Stimulated activated CD4-positive, alpha-beta T cell treated with anti-CD3 and anti-CD28 coated beads, TNF-alpha, amount 100 ng/mL, for 24 hours (primary cell): Measurements from ENCODE around the gene PACC1.
"Not testable (repeated sequence)": the region's sequence is repeated elsewhere in the genome, so short reads cannot be mapped to it uniquely, and the experiment has no call there.

Experiments used
- DNase-seq, 3 experiments: peaks; one replicate each; pipeline ENCODE4 v3.0.0-alpha.2; 2020; ENCODE audit warnings: low read depth in 3 of 3

Gene PACC1

DNA sequence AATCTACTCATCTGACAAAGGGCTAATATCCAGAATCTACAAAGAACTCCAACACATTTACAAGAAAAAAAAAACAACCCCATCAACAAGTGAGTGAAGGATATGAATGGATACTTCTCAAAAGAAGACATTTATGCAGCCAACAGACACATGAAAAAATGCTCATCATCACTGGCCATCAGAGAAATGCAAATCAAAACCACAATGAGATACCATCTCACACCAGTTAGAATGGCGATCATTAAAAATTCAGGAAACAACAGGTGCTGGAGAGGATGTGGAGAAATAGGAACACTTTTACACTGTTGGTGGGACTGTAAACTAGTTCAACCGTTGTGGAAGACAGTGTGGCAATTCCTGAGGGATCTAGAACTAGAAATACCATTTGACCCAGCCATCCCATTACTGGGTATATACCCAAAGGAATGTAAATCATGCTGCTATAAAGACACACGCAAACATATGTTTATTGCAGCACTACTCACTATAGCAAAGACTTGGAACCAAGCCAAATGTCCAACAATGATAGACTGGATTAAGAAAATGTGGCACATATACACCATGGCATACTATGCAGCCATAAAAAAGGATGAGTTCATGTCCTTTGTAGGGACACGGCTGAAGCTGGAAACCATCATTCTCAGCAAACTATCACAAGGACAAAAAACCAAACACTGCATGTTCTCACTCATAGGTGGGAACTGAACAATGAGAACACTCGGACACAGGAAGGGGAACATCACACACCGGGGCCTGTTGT lies 18.8 kb downstream of the PACC1 start:
- not testable (repeated sequence) for DNase-seq

DNA sequence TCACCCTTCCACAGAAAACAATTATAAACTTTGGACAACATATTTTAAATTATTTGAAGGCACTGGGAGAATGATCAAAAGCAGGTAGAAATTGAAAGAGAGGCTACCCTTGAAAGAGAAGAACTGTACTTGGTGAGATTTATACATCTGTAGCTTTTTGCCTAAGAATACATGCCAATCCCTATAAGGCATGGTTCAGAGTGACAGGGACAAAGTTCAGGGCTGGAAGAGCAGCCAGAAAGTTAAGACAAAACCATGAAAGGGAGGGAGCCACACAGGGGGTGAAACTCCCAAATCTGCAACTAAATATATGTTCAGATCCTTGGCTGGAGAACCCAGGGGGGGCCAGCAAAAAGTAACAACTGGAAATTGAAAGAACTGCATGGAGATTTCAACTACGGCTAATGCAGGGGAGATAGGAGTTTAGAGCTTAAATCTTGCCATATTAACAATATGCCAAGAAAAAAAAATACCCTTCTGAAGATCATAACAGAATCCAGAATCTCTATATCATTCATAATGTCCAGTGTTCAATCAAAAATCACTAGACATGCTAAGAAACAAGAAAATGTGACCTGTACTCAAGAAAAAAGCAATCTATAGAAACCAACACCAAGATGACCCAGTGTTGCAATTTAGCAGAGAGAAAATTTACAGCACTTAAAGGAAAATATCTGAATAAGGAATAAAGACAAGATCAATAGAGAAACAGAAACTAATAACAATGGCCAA lies 25.5 kb downstream of the PACC1 start:
- DNase-seq = no peak

DNA sequence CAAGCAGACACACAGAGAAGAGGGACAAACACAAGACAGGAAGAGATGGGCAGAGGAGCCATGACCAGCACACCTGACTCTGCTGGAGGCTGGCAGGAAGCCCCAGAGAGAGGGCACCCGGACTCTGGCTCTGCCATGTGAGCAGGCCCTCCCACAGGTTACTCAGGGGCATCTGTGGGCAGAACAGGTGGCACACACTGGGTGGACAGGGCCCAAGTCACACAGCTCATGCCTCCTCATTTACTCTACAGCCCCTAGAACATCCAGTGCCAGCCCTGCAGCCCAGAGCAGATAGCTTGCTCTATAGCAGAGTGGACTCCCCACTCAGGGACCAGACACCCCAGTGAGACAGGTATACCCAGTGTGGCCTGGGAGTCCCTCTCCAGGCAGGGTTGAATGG lies 28.7 kb downstream of the PACC1 start:
- no peak for DNase-seq

DNA sequence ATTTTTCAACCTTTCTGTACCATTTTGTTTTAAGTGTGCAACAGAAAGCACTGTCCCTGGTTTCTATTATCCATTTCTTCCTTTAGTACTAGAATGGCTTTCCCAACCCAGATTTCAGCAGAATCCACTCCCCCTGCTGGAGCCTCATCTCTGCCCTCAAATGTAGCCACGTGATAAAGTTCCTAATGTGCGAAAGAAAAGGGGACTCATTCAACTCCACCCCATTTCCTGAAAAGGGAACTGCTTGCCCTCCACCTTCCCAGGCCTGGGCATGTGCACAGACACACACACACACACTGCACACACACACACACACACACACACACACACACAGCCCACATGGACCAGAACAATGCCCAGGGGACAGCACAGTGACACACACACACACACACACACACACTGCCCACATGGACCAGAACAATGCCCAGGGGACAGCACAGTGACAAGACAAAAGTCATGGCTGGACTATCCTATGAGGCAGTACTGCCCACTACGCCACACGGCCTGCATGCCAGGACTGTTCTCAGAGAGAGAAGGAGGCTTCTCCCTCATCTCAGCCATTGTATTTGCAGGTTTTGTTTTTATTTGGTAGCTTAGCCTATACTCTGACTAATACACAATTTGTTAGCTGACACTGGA lies 33.2 kb downstream of the PACC1 start:
- DNase-seq = no peak

DNA sequence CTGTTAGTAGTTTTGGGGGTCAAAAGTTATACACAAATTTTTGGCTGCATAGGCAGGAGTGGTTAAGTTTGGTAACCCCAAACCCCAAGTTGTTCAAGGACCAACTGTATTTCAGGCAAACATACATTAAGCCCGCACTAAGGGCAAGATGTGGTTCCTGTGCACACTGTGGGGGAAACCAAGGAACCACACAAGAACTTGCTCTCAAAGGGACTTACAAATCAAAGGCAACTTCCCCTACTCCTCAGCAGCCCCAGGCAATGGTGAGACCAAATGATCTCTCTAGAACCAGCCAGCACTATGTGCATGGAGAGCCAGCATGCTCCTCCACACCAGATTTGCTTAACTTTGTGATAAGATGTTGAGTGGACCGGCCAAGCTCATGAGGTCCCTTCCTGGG lies 35.3 kb downstream of the PACC1 start:
- no peak for DNase-seq

DNA sequence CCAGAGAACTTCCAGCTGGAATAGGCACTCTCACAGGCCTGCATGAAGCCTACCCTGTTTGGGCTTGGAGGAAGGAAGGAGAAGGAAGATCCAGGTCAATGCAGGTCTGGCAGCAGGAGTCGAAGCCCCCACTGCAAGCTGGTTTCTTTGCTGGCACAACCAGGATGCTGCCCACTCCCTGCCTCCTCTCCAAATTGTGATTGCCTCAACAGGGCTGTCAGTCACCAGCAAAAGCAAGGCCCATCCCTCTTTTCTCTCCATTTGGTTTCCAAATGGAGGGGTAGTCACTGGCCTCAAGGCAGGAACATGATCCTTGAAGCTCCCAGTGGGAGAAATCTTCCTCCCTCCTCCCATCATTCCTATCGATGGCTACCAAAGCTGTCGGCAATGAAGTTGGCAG lies 37.0 kb downstream of the PACC1 start:
- no peak for DNase-seq

DNA sequence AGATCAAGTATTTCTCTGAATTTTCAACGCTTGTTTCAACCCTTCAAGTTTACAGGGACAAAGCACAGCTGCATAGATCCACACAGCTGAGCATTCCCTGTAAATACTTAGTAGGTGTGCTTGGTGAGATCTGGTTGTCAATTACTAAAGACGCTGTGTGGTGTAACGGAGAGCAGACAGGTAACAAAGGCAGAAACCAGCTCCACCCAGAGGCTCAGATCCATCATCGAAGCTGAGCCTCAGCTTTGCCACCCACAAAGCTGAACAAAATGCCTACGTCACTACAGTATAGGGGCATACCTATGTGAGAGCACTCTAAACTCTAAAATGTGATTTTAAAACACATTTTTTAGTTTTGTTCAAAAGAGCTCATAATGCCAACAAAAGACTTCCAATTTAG lies 38.7 kb downstream of the PACC1 start:
- no peak for DNase-seq

DNA sequence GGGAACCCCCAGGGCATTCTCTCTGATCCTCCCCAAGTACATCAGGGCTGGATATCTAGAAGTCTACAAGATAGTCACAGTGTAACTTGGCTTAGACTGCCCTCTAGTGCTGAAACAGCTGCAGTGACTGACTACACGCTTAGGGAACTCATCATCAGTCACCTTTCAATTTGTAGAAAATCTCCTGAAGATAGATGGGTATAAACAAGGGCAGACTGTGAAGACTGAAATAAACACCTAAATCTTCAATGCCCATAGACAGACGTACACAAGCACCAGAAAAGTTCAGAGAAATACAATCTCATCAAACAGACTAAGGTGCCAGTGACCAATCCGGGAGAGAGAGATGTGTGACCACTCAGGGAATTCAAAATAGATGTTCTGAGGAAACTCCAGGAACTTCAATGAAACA lies 46.6 kb downstream of the PACC1 start:
- peak; percentile 18 to 51 (median 27) for DNase-seq

DNA sequence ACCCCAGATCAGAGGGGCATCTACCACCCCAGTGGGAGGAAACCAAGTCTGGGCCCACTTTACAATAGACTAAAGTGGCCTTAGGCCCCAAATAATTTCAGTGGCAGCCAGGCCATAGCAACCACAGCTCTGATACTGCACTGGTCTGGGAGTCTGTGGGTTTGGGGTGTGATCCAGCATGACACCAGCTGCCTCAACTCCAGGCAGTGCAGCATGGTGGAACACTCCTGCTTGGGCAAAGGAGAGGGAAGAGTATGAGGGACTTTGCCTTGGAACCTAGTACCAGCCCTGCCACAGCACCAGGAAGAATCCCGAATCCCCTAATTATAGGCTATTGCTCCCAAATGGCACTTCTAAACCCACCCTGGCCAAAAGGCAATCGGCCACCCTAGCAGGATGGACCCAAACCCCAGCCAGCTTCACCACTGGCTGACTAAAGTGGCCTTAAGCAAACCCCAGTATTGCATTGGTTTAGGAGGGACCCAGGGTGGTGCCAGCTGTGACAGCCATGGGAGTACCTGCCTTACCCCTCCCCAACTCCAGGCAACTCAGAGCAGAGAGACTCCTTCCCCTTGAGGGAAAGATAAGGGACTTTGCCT lies 47.1 kb downstream of the PACC1 start:
- DNase-seq = no peak

DNA sequence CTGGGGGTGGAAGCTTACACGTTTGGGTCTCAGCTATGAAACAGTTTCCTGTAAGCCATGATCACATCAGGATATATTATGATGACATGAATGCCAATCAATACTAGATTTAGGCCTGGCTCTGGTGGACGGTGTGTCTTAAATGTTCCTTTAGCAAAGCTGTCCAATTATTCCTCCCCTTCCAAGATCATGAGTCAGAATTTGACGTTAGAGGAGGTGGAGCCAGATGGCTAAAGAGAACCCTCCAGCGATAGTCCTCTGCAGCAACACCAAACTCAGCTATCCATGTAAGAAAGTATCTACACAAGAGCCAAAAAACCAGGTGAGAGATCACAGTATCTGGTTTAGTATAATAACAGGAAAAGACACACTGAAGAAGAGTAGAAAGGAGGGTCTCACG lies 47.8 kb downstream of the PACC1 start:
- no peak for DNase-seq

DNA sequence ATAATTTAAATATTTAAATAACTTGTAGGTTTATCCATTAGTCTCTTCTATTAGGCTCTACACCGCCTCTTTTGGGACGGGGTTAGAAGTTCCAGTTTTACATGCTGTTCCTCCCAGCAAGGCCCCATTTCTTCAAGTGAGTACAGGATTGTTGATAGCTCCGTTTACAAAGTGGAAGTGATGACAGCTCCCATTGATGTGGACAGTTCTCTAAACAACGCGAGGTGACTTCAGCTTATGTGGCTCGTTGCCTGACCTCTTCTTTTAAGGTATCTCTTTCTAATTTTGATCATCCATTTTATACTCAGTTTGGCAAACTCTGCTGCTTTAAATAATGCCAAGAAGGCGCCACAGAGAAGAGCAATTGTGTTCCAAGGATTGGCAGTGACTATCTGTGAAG lies 49.7 kb downstream of the PACC1 start:
- DNase-seq = no peak

DNA sequence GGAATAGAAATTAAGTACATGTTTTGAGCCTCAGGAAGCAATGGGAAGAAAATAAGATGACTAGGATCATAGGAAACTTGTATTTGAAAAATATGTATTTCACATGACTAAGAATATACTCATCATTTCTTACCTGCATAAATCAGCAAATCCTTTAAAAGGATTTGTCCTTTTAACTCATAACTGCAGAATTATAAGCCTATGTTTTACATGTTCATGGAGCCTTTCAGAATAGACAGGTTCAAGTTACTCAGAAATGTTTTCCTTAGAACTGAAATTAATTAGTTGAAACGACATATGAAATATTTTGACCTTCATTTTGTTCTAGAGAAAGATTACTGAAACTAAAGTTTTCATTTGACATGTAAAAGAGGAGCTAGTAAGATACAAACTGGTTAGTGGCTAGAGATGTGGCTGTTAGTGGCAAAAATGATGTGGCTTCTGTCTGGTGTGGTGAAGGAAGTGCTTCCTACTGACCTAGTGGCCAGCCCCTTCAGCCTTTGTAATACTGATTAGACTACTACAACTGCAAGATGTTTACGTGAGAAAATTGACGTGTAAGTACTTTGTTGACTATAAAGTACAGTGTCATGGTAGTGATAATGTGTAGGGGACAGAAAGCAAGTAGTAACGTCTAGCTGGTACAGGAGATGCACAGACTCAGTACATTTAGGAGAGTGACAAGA lies 54.7 kb downstream of the PACC1 start:
- DNase-seq = no peak

DNA sequence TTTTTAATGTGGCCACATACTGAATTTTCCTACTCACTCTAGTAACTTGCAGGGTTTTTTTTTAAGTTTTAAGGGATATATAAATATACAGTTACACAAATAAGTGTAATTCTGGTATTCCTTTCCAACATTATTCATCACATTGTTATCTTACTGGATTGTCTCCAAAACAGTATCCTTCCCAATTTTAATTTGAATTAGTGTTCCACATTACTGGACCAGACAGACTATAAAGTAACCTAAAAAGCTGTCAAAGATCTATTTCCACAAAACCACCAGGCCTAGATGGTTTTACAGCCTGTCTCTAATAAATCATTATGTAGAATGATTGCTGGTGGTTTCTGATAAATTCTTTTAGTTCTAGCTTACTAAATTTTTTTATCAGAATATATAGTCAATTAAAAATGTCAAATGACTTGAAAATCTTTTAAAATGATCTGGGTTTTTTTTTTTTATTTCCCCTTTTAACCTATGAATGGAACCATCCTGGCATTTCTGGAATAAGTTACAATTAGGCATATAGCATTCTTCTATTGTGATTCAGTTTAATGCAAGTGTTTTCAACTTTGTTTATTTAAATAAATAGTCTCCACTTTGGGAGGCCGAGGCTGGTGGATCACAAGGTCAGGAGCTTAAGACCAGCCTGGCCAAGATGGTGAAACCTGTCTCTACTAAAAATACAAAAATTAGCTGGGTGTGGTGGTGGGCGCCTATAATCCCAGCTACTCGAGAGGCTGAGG lies 59.3 kb downstream of the PACC1 start:
- no peak for DNase-seq

DNA sequence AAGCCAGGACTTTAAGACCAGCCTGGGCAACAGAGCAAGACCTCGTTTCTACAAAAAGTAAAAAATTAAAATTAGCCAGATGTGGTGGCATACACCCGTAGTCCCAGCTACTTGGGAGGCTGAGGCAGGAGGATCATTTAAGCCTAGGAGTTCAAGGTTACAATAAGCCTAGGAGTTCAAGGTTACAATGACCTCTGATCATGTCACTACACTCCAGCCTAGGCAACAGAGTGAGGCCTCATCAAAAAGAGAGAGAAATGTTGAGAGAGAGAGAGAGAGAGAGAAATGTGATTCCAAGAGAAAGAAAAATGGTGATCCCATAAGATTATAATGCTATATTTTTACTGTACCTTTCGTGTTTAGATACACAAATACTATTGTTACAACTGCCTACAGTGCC lies 60.2 kb downstream of the PACC1 start:
- DNase-seq = no peak

DNA sequence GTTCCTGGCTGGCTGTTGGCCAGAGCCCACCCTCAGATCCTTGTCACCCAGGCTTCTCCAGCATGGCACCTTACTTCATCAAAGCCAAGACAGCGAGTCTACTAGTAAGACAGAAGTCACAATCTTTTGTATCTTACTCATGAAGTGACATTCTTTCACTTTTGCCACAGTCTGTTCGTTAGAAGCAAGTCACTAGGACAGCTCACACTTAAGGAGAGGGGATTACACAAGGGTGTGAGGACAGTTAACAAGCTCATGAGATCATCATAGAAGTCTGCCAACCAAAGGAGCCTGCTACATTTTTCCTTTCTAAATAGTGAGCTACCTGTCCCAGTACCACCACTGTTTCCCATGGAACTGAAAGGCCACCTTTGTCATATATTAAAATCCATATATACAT lies 61.5 kb downstream of the PACC1 start:
- no peak for DNase-seq

DNA sequence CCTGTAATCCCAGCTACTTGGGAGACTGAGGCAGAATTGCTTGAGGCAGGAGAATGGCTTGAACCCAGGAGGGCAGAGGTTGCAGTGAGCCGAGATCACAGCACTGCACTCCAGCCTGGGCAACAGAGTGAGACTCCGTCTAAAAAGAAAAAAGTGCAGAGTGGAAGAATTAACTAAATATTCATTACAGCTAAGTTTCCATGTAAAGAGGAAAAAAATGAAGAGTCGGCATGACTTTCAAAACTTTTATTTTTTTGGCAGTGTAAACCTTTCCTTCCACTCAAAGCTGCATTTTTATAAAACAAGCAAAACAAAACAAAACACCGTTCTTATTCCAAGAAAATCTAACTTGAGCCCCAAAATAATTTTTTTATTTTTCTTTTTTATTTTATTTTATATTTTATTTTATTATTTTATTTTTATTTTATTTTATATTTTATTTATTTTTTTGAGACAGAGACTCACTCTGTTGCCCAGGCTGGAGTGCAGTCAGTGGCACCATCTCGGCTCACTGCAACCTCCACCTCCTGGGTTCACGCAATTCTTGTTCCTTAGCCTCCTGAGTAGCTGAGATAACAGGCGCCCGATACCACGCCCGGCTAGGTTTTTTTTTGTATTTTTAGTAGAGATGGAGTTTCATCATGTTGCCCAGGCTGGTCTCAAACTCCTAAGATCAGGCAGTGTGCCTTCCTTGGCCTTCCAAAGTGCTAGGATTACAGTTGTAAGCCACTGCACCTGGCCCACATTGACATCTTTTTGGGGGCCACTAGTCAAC lies 62.9 kb downstream of the PACC1 start:
- no peak for DNase-seq

DNA sequence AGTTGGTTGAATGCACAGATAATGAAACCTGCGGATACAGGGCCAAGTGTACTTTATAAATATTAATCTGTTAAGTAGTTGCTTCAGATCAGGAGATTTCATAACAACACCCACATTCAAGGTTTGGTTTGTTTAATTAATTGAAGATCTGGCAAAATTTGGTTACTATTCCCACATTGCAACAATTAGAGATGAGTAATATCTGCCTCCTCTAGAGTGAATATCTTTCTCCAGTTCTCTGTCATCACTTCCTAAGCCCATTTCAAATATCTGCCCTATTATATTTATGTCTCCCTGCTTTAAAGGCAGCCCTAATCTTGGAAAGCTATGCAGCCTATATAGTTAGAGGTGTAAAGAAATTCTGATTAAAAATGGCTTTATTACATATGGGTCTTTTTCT lies 68.1 kb downstream of the PACC1 start:
- no peak for DNase-seq

DNA sequence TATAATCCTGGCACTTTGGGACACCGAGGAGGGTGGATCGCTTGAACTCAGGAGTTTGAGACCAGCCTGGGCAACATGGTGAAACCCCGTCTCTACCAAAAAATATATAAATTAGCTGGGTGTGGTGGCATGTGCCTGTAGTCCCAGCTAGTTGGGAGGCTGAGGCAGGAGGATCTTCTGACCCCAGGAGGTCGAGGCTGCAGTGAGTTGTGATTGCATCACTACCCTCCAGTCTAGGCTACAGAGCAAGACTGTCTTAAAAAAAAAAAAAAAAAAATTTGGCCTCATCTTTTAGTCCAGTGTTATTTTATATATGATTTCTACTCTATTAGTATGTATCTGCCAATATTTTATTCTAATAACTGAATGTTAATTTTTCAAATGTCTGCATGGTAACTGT lies 69.8 kb downstream of the PACC1 start:
- DNase-seq = no peak

DNA sequence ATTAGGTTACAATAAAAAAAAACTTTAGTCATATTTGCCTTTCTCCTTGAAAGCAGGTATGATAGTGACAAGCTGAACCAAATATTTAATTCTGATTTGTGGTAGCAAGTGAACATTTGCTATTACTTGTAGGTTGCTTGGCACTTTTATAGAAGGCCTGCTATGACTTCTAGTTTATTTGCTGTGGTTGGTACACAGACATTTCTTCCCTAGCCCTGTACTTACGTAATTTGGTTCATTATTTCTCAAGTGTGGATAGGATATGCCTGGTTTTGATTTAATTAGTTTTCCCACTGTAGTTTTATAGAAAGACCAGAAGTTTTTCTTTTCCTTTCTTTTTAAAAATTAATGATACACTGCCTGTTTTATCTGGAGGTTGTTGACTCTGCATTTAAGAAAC lies 73.6 kb downstream of the PACC1 start:
- no peak for DNase-seq

DNA sequence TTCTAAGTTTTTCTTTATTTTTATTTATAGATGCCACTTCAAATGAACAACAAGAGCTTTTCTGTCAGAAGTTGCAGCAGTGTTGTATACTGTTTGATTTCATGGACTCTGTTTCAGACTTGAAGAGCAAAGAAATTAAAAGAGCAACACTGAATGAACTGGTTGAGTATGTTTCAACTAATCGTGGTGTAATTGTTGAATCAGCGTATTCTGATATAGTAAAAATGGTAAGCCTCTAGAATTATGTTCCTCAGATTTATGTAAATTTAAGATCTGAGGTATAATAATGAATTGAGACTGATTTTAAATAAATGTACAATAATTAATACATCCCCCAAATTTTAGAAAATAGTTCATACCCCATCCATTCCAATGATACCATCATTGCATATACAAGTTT lies 85.6 kb downstream of the PACC1 start:
- no peak for DNase-seq

DNA sequence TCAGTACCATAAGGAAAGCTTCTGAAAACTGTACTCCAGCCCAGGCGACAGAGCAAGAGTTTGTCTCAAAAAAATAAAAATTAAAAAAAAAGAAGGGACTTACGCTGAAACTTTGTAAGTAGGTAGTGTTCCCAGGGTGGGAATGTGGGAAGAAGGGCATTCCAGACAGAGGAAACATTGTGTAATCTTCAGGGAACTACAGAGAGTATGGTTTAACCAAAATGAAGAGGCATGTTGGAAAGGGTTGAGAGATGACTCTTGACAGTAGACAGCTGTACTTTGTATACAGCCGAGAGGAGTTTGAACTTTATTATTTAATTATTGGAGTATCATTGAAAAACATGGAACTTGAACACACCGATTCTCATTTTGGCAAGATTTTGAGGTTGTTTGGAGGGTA lies 86.4 kb downstream of the PACC1 start:
- DNase-seq = no peak
